Measurements from ENCODE around the gene TAF7. TPM values are rescaled to one million over a fixed set of nuclear protein-coding genes. Genes with fewer than 3 reads are reported as not detected.

TAF7 gene
- total RNA-seq, 1 experiment from 2014 or later = 40.9 TPM

- no peaks in the 10 kb centered on the region for H4K20me1 ChIP-seq (ENCODE audit: insufficient read depth)
- ChIA-PET RAD21 (ENCODE audit: low non-redundant PET in 1 of 2, low total read pairs in 2 of 2, uncharacterized antibody in 2 of 2, unreplicated experiment in 2 of 2) (no interaction called here), POLR2A (no interaction called here), CTCF (no interaction called here)
- intact Hi-C loops (cut with micrococcal nuclease) = no loop called here
- no peaks in the 10 kb centered on the region for H3K9me2 ChIP-seq (ENCODE audit: insufficient read depth)
- no peak overlapping the region for H3K9ac ChIP-seq (ENCODE audit: low read length)
- no peak overlapping the region for H2AFZ ChIP-seq (ENCODE audit: low read depth, low read length, poor library complexity, severe bottlenecking)
- TF ChIP-seq EZH2phosphoT487 (IDR thresholded peaks at IDR 0.05; ENCODE audit: borderline replicate concordance) = no peak
- no peak for TF ChIP-seq JUND (IDR thresholded peaks at IDR 0.05)
- no peak for TF ChIP-seq YY1 (IDR thresholded peaks at IDR 0.05; ENCODE audit: extremely low read depth, insufficient replicate concordance, low read depth, low read length)
- TF ChIP-seq POLR2A (IDR thresholded peaks at IDR 0.05; ENCODE audit: borderline replicate concordance, extremely low read depth, insufficient read depth, insufficient read length) = no peak
- no peak for TF ChIP-seq ZFX (IDR thresholded peaks at IDR 0.05)
- no peak for TF ChIP-seq CEBPB (IDR thresholded peaks at IDR 0.05; ENCODE audit: low read depth)
- TF ChIP-seq EGR1 (IDR thresholded peaks at IDR 0.05; ENCODE audit: low read depth) = no peak
- TF ChIP-seq MAX (IDR thresholded peaks at IDR 0.05) = no peak
- TF ChIP-seq ELF1 (IDR thresholded peaks at IDR 0.05; ENCODE audit: borderline replicate concordance, low read depth) = no peak
- no peak for TF ChIP-seq TCF7L2 (IDR thresholded peaks at IDR 0.05; ENCODE audit: borderline replicate concordance, extremely low read depth, insufficient read depth, insufficient read length)
- TF ChIP-seq FOSL1 (IDR thresholded peaks at IDR 0.05; ENCODE audit: low read depth) = no peak
- no peak for TF ChIP-seq CTCF (IDR thresholded peaks at IDR 0.05 in 2 of 3, conservative IDR thresholded peaks at IDR 0.05 in 1 of 3; ENCODE audit: borderline replicate concordance in 1 of 3, insufficient read depth in 1 of 3, low read depth in 2 of 3, low read length in 2 of 3)
- TF ChIP-seq SIN3A (IDR thresholded peaks at IDR 0.05; ENCODE audit: low read depth) = no peak
- no peak for TF ChIP-seq POLR2AphosphoS5 (IDR thresholded peaks at IDR 0.05; ENCODE audit: low read depth, low read length)
- no peak for TF ChIP-seq ZBTB33 (IDR thresholded peaks at IDR 0.05; ENCODE audit: extremely low read depth, insufficient replicate concordance, low read length)
- TF ChIP-seq ATF3 (IDR thresholded peaks at IDR 0.05) = no peak
- TF ChIP-seq SRF (IDR thresholded peaks at IDR 0.05; ENCODE audit: low read depth) = no peak
- DNase-seq (ENCODE audit: low read depth, low spot score) (no peak), ATAC-seq (no peak)
- no peaks in the 10 kb centered on the region for H3K36me3 ChIP-seq (ENCODE audit: control insufficient read depth in 1 of 2, insufficient read depth in 2 of 2, low read length in 2 of 2)
- BruUV-seq (replicated peaks) = no TSS peak
- no peak overlapping the region for H3K4me2 ChIP-seq (ENCODE audit: low read length)
- no peaks in the 10 kb centered on the region; a peak in 2 of 4 replicates for H3K9me3 ChIP-seq (ENCODE audit: control insufficient read depth in 1 of 2, insufficient read depth in 1 of 2, low read depth in 1 of 2, low read length in 2 of 2)
- no peaks in the 10 kb centered on the region for H3K79me2 ChIP-seq (ENCODE audit: insufficient read depth, low read length)
- no peak overlapping the region for H3K27ac ChIP-seq (ENCODE audit: low read depth, low read length)
- H3K4me3 ChIP-seq (replicated peaks in 1 of 2; ENCODE audit: low read depth in 1 of 2, low read length in 2 of 2) = no peak overlapping the region
- H3K4me1 ChIP-seq (ENCODE audit: control insufficient read depth in 1 of 2, insufficient read depth in 2 of 2, low read length in 2 of 2) = no peaks in the 10 kb centered on the region
- no peaks in the 10 kb centered on the region for H3K27me3 ChIP-seq (ENCODE audit: insufficient read depth, low read length)
Measured at GRCh38 chr5:141355641-141356040, 35.1 kb upstream of the TAF7 start.
